Psoas muscle (tissue), 8 donors: Measurements from ENCODE around the gene SLC39A10. TPM values are rescaled to one million over a fixed set of nuclear protein-coding genes. Genes with fewer than 3 reads are reported as not detected.

ENCODE experiments used
- ATAC-seq, 4 donors: fragments of 200-7000 bp; cut with Tn5 transposase; one replicate each; pipeline ENCODE4 v1.9.1; 2020; ENCODE audit warnings: moderate library complexity in 3 of 4, mild to moderate bottlenecking in 2 of 4
- DNase-seq, 2 donors: peaks; one replicate each; pipeline ENCODE4 v3.0.0-alpha.2; 2020
- H3K27ac ChIP-seq: fragments of 200-600 bp; one replicate; pipeline ENCODE4 v1.8.0; 2022
- H3K27me3 ChIP-seq, 3 donors: fragments of 200-600 bp in 1 of 3; one replicate each; pipeline versions ENCODE4 v1.6.1 to v1.8.0; 2013 to 2022; ENCODE audit warnings: low read length in 2 of 3, mild to moderate bottlenecking in 2 of 3, moderate library complexity in 1 of 3; ENCODE audit not compliant: insufficient read depth in 3 of 3
- H3K36me3 ChIP-seq, 2 donors: fragments of 200-600 bp in 1 of 2; one replicate each; pipeline versions ENCODE4 v1.6.1 to v1.8.0; 2013 to 2022; ENCODE audit warnings: low read depth in 1 of 2, mild to moderate bottlenecking in 1 of 2, moderate library complexity in 1 of 2; ENCODE audit not compliant: insufficient read depth in 1 of 2
- H3K4me1 ChIP-seq: fragments of 200-600 bp; one replicate; pipeline ENCODE4 v1.8.0; 2022
- H3K4me3 ChIP-seq: fragments of 200-600 bp; one replicate; pipeline ENCODE4 v1.8.0; 2022; ENCODE audit warnings: mild to moderate bottlenecking
- H3K9me3 ChIP-seq: fragments of 200-600 bp; one replicate; pipeline ENCODE4 v1.8.0; 2022
- CTCF ChIP-seq: fragments of 200-600 bp; IDR thresholded peaks from one replicate; pipeline ENCODE4 v1.8.0; 2022; ENCODE audit warnings: antibody characterized with exemption
- WGBS, 3 donors: extraction: QIAGEN DNeasy Blood & Tissue Kit; methylation state at CpG; one replicate each; pipeline versions ENCODE4 v1.1.6 to v1.1.7; 2013; 5-methylcytosine and 5-hydroxymethylcytosine counted together
- intact Hi-C, 2 donors: fragments of 100-400 bp; cut with DNase I; formaldehyde crosslinking; loops; one replicate each; pipeline versions ENCODE4 v1.11.0 to v1.14.2; 2022
- polyA plus RNA-seq, 3 donors: library from polyadenylated mRNA; stranded (reverse); fragments of 200-250 nt; gene quantifications; one replicate each; pipeline ENCODE4 v1.2.3, GENCODE V29; 2013
- total RNA-seq, 4 donors: library from RNA; stranded (reverse); fragmentation: NEBNext Ultra II Directional in 2 of 4; extraction: Animal tissue kit (Norgen Biotek cat#: 25700) in 2 of 4; gene quantifications; one replicate each; pipeline versions ENCODE4 v1.2.1 to v1.2.4, GENCODE V29; 2021 to 2023
- donor health status: healthy with polysubstance abuse.
- donor health status: DM: no; HTN: no; CAD: no; lungs with moderate emphysema.
- donor health status: Bipolar disorder and iron deficiency.
- donor health status: healthy.
- donor health status: DM: yes; HTN: yes; CAD: no.
- donor health status: DM: no; HTN: no; CAD: no.
- donor health status: DM: no; HTN: no; CAD: no.
- donor health status: DM: yes; HTN: yes; CAD: no.

The SLC39A10 gene
- total and polyA plus RNA-seq, 7 donors: 0.98 to 7.7 (median 3.8) TPM

DNA sequence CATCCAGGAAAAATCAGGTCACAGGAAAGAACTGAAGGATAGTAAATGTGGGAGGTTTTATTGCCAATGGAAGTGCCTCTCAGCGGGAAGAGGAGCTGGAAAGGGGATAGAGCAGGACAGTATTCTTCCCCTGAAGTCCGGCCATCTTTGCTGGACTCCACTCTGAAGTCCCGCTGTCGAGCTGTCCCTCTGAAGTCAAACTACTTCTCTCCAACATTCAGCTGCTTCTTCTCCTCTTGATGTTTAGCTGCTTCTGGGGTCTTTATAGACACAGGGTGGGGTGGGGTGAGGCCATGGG is 23.5 kb upstream of the SLC39A10 start:
- H3K4me1 ChIP-seq: no peaks in the 10 kb centered on the region
- no peaks in the 10 kb centered on the region for H3K36me3 ChIP-seq
- intact Hi-C loops: no loop called here
- no peaks in the 10 kb centered on the region for H3K9me3 ChIP-seq
- no peak for ATAC-seq
- WGBS, 3 donors: 90 to 94% (median 93%) methylated on average over 4 of the region's 4 CpGs
- no peak overlapping the region for H3K4me3 ChIP-seq
- no peak for DNase-seq
- no peaks in the 10 kb centered on the region for H3K27me3 ChIP-seq
- TF ChIP-seq CTCF: no peak
- no peak overlapping the region for H3K27ac ChIP-seq

GRCh38 chr2:195633974-195634373 is 23.1 kb upstream of the SLC39A10 start:
- no peaks in the 10 kb centered on the region for H3K36me3 ChIP-seq
- H3K27me3 ChIP-seq: no peaks in the 10 kb centered on the region
- no peak overlapping the region for H3K27ac ChIP-seq
- 60 to 72% (median 64%) methylated on average over 3 of the region's 3 CpGs for WGBS, 3 donors
- H3K9me3 ChIP-seq: no peaks in the 10 kb centered on the region
- TF ChIP-seq CTCF: no peak
- no peak overlapping the region for H3K4me3 ChIP-seq
- H3K4me1 ChIP-seq: no peaks in the 10 kb centered on the region
- intact Hi-C loops: no loop called here
- no peak for DNase-seq
- no peak for ATAC-seq

DNA sequence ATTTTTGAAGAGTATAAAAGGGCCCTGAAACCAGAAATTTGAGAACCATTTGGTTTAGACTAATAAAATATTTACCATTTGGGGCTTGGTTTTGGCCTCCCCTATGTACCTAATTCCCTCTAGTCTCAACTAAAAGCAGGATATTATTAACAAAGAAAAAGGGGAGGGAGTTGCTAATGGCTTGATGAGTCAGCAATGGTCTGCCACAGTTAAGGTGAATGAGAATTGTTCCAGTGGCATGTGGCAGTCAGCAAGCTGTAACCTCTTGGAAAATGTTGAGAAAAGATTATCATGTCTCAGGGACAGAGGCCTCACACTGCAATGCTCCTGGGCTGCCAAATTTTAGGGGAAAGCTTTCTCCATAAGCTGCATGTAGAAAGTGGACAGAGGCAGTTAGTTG is 20.1 kb upstream of the SLC39A10 start:
- Histone ChIP-seq H3K27me3 (no peaks in the 10 kb centered on the region), H3K4me3 (no peak overlapping the region), H3K27ac (no peak overlapping the region), H3K36me3 (no peaks in the 10 kb centered on the region), H3K9me3 (no peaks in the 10 kb centered on the region), H3K4me1 (no peaks in the 10 kb centered on the region)
- no peak for ATAC-seq
- DNase-seq: no peak
- intact Hi-C loops: no loop called here
- TF ChIP-seq CTCF: no peak

GRCh38 chr2:195638750-195639149 is 18.3 kb upstream of the SLC39A10 start:
- ATAC-seq (no peak), DNase-seq (no peak)
- Histone ChIP-seq H3K27ac (no peak overlapping the region), H3K27me3 (no peaks in the 10 kb centered on the region), H3K4me1 (no peaks in the 10 kb centered on the region), H3K36me3 (no peaks in the 10 kb centered on the region), H3K9me3 (no peaks in the 10 kb centered on the region), H3K4me3 (no peak overlapping the region)
- TF ChIP-seq CTCF: no peak
- intact Hi-C loops: no loop called here
- 89 to 94% (median 92%) methylated on average over 4 of the region's 4 CpGs for WGBS, 3 donors

GRCh38 chr2:195639238-195639858 is 17.7 kb upstream of the SLC39A10 start:
- ATAC-seq (no peak), DNase-seq (no peak)
- Histone ChIP-seq H3K4me1 (no peaks in the 10 kb centered on the region), H3K27ac (no peak overlapping the region), H3K27me3 (no peaks in the 10 kb centered on the region), H3K9me3 (no peaks in the 10 kb centered on the region), H3K36me3 (no peaks in the 10 kb centered on the region), H3K4me3 (no peak overlapping the region)
- intact Hi-C loops: no loop called here
- TF ChIP-seq CTCF: no peak
- WGBS, 3 donors: 93 to 96% (median 93%) methylated on average over 7 of the region's 7 CpGs
